ENCODE data around the gene ZNF669.

The ZNF669 gene

DNA sequence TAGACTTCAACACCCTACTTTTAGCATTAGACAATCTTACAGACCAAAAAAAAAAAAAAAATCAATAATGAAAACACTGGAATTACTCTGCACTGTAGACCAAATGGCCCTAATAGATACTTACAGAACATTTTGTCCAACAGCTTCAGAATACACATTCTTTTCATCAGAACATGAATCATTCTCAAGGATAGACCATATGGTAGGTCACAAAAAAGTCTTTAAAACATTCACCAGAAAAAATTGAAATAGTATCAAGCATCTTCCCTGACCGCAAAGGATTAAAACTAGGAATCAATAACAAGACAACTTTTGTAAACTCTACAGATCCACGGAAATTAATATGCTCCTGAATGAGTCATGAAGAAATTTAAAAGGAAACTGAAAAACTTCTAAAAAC, 48.1 kb downstream of the ZNF669 start:
- no peak for DNase-seq

DNA sequence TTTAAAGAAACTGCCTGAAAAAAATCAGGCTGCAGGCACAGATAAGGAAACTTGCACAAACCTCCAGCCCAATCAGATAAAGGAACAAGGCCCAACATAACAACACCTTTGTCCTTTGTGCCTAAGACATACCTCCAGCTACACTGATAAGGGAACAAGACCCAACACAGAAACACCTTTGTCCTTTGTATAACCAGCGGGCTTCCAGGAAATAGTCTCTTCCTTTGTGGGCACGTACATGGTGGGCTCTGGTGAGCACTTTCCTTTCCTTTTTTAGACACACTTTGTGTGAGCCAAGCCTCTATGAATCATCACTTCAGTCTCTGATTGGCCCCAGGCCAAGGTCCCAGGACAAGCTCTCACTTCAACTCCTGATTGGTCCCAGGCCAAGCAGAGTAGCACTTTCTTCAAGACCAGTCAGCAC, 49.2 kb downstream of the ZNF669 start:
- no peak for DNase-seq
